GM12891 (cell line): ENCODE results near the gene ABHD4.
A peak's percentile ranks its signal among the peaks of the same experiment; 100 is the strongest.

Source experiments
- DNase-seq: peaks from one replicate; pipeline ENCODE4 v3.0.0; 2011; ENCODE audit warnings: low spot score; ENCODE audit not compliant: insufficient read length
- FAIRE-seq: peaks from 2 replicates; lab custom pipeline; 2011; peaks lifted over from hg19 to GRCh38; lab: Jason Lieb, UNC
- PAX5 ChIP-seq: IDR thresholded peaks from 2 replicates; pipeline ENCODE4 v1.6.1; 2011; ENCODE audit warnings: low read length, moderate library complexity, mild to moderate bottlenecking; ENCODE audit not compliant: insufficient read depth, severe bottlenecking
- POLR2A ChIP-seq: IDR thresholded peaks from 2 replicates; pipeline ENCODE4 v1.6.1; 2011; ENCODE audit warnings: low read depth, low read length, control low read depth
- POLR2AphosphoS5 ChIP-seq: IDR thresholded peaks from 2 replicates; pipeline ENCODE4 v1.6.1; 2011; ENCODE audit warnings: low read depth, low read length, control low read depth
- POU2F2 ChIP-seq: IDR thresholded peaks from 2 replicates; pipeline ENCODE4 v1.6.1; 2011; ENCODE audit warnings: low read depth, mild to moderate bottlenecking, control low read depth, low read length, moderate library complexity
- SPI1 ChIP-seq: IDR thresholded peaks from 2 replicates; pipeline ENCODE4 v1.6.1; 2011; ENCODE audit warnings: low read depth, low read length, control low read depth
- TAF1 ChIP-seq: IDR thresholded peaks from 2 replicates; pipeline ENCODE4 v1.6.1; 2011; ENCODE audit warnings: low read depth, low read length, control low read depth

ABHD4 gene

DNA sequence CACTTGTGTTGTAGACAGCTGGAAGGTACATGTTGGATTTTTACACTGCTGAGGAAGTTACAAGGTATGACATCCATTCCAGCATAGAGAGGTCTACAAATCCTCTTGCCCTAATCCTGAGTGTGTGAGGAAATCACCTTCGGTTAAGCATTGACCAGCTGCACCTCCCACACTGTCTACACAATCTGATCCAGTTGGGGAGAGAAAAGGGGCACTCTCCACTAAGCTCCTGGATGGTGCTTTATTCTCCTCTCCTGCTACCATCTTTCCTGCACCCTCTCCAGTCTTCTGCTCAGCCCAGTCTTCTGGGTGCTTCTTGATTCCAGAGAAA, 46.2 kb downstream of the ABHD4 start, which contains the start of gene OR6J1:
Gene OR6J1, minus strand, starts transcription at position 48 of the 331 bp plus-strand sequence. CDS start 9,541 bp downstream, outside the sequence.
- DNase-seq, result no peak
- FAIRE-seq, result no peak
- TF ChIP-seq POLR2A (no peak), PAX5 (no peak), TAF1 (no peak), POU2F2 (no peak), POLR2AphosphoS5 (no peak), SPI1 (no peak)

DNA sequence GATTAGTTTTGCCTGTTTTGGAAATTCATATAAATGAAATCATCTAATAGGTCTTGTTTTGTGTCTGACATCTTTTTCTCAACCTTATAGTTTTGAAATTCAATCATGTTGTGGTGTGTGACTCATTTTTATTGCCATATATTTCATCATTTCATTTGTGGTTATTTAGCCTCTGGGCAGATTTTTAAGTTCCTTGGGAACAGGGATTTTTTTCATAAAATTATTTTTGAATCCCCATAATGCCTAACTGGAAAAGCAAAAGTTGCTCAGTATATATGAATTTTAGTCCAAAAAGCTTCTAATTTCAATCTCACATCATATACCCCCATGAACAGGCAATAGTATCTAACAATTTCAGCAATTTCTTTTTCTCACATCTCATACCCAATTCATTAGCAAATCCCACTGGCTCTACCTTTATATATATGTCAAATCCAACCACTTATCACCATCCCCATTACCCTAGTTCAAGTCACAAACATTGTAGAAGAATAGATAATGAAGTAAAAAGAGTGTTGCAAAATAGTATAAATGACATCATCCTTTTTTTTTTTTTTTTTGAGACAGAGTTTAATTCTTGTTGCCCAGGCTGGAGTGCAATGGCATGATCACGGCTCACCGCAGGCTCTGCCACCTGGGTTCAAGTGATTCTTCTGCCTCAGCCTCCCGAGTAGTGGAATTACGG, 48.6 kb downstream of the ABHD4 start:
- DNase-seq (no peak), FAIRE-seq (no peak)
- TF ChIP-seq POLR2A, result no peak
- TF ChIP-seq POU2F2, result no peak
- no peak for TF ChIP-seq TAF1
- TF ChIP-seq SPI1, result no peak
- no peak for TF ChIP-seq POLR2AphosphoS5
- TF ChIP-seq PAX5, result no peak

DNA sequence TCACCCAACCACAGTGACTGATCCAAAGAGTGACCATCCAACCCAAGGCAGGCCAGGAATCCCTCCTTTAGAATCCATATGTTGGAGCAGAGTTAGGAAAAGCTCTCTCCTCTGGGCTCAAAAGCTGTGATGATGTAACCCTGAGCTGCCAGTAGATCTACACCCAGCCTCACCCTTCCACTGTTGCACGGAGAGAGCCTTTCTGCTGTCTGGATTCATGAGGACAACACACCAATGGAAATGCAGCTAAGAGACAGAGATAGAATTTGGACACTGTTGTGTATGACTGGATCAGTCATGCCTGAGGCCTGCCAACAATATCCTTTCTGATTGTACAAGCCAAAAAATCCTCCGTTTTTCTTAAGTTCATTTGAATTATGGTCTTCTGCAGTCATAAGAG, 50.4 kb downstream of the ABHD4 start:
- TF ChIP-seq POU2F2, result no peak
- DNase-seq (no peak), FAIRE-seq (no peak)

DNA sequence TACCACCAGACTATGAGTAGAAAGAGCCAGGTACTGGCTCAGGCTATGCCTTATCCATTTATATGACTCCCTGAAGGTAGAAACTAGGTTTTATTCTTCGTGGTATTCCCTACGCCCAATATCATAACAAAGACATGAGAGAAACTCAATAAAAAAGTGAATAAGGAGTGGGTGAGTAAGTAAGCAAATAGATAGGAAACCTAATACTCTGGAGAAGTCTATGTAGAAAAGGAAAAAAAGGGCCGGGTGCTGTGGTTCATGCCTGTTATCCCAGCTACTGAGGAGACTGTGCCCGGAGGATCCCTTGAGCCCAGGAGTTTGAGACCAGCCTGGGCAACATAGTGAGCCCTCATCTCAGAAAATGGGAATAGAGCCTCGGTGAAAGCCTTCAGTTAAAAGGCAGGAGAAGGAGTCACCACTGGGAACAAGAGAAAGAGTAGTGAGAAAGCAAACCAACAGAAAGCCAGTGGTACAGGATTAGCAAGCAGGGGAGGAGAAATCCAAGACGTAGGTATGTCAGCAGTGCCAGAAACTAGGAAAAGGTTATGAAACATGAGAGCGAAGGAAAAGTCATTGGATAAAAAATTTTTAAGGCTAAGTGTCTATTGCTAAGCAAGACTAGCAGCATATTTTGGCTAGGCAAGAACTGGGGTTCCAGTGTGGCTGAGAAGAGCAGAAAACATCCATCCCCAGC, 52.1 kb downstream of the ABHD4 start:
- no peak for DNase-seq
- FAIRE-seq, result no peak
- no peak for TF ChIP-seq PAX5
- TF ChIP-seq POLR2AphosphoS5, result no peak
- TF ChIP-seq TAF1, result no peak
- no peak for TF ChIP-seq POLR2A
- TF ChIP-seq POU2F2, result no peak
- TF ChIP-seq SPI1, result no peak

DNA sequence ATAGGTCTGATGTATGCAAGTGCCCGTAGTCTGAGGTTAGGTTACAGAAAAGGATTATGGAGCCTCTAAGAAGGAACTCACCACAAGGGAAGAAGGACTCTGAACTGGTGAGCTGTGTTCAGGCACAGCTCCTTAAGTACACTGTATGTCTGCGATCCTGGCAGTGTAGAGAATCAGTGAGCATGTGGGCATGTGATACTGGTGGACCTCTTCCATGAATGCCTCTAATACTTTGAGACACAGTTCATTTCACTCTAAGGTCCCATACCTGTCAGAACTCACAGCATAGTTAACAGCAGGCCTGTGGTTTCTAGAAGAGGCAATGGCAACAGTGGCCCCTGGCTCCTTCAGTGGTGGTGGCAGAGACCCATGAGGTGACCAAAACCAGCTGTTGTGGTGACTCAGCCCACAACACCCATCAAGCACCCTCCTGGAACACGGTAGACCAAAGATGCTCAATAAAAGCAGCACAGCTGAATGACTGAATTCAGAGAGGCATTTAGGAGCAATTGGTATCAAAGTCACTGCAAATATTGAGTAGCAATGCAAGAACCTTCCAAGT, 52.9 kb downstream of the ABHD4 start:
- no peak for DNase-seq
- peak; percentile 72 for FAIRE-seq
- TF ChIP-seq TAF1, result no peak
- TF ChIP-seq POLR2AphosphoS5, result peak; percentile 99
- no peak for TF ChIP-seq PAX5
- TF ChIP-seq SPI1, result no peak
- TF ChIP-seq POLR2A, result peak; percentile 100
- peak; percentile 99 for TF ChIP-seq POU2F2

DNA sequence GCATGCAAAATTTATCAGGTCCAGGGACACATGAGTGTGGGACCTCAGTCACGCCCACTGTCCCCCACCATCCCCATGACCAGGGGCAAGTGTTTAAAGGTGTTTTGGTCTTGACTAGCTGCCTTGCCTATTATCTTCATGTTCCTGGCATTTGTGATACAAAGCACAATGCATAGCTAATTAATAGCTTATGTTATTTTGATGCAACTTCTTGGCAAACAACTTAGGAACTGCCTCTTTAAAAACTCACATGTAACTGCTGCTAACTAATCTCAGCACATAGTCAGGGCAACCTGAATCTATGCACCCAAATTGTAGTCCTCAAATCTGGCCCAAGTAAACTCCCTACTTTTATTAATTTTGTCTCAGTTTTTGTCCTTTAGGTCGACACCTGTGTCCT, 53.5 kb downstream of the ABHD4 start:
- FAIRE-seq, result no peak
- TF ChIP-seq POLR2A (no peak), POU2F2 (no peak), SPI1 (no peak)
- DNase-seq, result no peak

DNA sequence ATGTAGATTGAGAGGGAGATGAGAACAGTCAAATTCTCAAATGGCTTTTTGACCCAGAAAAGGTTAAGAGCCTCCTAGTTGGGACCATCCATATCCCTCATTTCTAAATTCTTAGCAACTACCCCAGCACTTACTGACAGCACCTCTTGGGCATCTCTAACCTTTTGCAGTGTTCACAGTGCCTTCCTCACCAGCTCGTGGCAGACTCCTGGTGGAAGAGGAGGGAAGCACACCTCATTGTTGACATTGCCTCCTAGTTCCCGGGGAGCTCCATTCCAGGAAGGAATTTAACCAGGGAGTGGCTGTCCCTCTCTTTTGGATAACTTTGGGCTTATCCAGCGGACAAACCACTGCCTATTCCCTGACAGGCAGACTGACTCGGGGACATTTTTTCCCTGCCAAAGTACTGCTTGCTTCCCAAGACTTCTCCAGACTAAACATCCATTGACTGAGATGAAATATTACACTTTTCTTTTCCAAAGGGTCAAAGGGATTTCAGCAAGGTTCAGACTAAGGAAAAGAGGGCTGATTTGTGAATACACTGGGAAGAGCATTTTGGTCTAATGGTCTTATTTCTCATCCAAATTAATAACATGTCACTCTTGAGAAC, 55.0 kb downstream of the ABHD4 start:
- peak; percentile 56 for FAIRE-seq
- TF ChIP-seq POLR2AphosphoS5, result no peak
- no peak for TF ChIP-seq POLR2A
- peak; percentile 35 for DNase-seq

DNA sequence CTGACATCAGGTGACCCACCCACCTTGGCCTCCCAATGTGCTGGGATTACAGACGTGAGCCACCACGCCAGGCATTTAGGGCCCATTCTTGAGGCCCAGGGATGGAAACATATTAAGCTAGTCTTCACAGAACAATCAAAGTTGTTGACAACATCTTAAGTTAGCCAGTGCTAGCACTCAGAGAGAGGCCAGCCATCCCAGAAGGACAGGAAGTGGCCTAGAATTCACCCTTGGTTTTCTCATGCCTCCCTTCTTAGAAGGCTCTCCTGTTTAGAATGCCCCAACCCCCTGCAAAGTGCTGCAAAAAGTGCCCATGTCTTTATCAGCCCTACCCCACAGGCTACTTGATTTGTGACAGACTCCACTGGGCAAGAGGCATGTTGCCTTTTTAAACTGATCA, 58.1 kb downstream of the ABHD4 start:
- DNase-seq (no peak), FAIRE-seq (no peak)
- TF ChIP-seq PAX5 (no peak), TAF1 (no peak), SPI1 (no peak), POLR2AphosphoS5 (no peak), POLR2A (no peak), POU2F2 (no peak)

DNA sequence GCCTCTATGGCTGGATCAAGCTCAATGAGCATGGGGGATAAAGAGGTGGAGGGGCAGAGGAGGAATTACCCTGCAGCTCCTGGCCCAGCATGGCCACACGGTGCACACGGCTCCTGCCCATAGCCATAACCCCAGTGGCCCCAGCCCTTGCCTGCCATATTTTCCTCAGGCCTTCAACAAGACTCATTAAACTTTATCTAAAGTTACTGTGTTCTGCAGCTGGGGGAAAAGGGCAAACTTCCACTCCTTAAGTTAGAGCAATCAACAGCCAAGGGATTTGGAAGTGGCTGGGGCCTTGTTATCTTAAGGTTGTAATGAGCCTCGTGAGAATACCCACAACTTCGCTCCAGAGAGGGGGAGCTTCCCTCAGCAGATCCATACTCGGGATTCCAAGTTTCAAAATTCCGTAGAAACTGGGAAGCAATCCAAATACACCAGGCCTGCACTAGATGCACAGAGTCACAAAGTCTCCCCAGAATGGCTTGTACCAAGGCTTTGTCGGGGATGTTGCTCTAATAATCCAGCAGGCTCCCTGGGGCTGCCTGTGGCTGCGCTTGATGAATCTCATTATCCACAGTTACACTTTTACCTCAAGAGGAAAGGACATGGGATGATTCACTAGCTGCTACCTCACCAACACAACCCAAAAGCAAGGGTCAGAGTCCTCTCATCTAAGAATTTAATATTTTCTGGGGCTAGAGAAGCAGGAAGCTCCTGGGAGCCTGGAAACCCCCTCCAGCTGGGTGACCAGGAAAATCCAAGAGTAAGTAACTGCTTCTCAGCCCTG, 59.0 kb downstream of the ABHD4 start:
- no peak for TF ChIP-seq TAF1
- TF ChIP-seq POU2F2, result no peak
- TF ChIP-seq SPI1, result no peak
- no peak for TF ChIP-seq POLR2A
- no peak for TF ChIP-seq PAX5
- no peak for TF ChIP-seq POLR2AphosphoS5
- DNase-seq, result no peak
- FAIRE-seq, result no peak
